ENCODE measurements around the gene CEACAM1.

DNA sequence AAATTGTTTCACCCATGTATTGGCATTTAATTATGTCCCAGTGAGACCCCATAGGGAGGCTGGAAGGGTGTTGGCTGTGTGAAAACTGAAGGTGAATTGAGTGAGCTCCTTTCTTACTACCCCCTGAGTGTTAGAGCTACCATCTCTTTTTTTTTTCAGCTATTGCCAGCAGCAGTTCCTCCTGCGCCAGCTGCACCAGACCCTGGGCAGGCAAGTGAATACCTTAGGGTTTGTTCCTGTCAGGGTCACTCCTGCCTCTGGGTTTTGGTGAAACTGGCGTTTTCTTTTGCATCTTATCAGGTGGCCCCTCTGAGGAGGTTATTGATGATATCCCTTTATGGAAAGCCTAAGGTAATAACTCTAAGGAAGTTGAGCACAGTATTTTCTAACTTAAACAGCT, 40.9 kb upstream of the CEACAM1 start:
- TF ChIP-seq POLR2A (IDR thresholded peaks at IDR 0.05; ENCODE audit: extremely low read depth, insufficient read length) (no peak), CTCF (IDR thresholded peaks at IDR 0.05; ENCODE audit: low read depth, low read length) (no peak)

All from NB4 (cell line).